Activated CD8-positive, alpha-beta memory T cell treated with anti-CD3 and anti-CD28 coated beads, Interleukin-2, amount 10 ng/mL, durations not matched to agents 7 days and 5 days (primary cell): ENCODE data around the gene ANKRD34A. TPM values are rescaled to one million over a fixed set of nuclear protein-coding genes. Genes with fewer than 3 reads are reported as not detected.

Experiments
- ATAC-seq: fragments of 150-1000 bp; cut with Tn5 transposase; one replicate; pipeline ENCODE4 v1.10.0; 2021; ENCODE audit warnings: moderate library complexity
- CTCF ChIA-PET: fragments of 350-600 bp; sonication (Branson Sonifier 250); formaldehyde crosslinking; loops from one replicate; lab custom pipeline; 2021; ENCODE audit warnings: antibody characterized with exemption; lab: Charles Lee
- DNase-seq: peaks from one replicate; pipeline ENCODE4 v3.0.0-alpha.2; 2020
- H3K27ac Mint-ChIP-seq: one replicate; pipeline ENCODE4 v1.8.0; 2021; ENCODE audit warnings: mild to moderate bottlenecking, mixed read lengths
- H3K27me3 Mint-ChIP-seq: one replicate; pipeline ENCODE4 v1.8.0; 2021; ENCODE audit warnings: mixed read lengths
- H3K36me3 Mint-ChIP-seq: one replicate; pipeline ENCODE4 v1.8.0; 2021; ENCODE audit warnings: mild to moderate bottlenecking, mixed read lengths
- H3K4me1 Mint-ChIP-seq: one replicate; pipeline ENCODE4 v1.8.0; 2021; ENCODE audit warnings: mixed read lengths
- H3K4me3 Mint-ChIP-seq: one replicate; pipeline ENCODE4 v1.8.0; 2021; ENCODE audit warnings: mild to moderate bottlenecking, moderate library complexity, mixed read lengths
- H3K9me3 Mint-ChIP-seq: one replicate; pipeline ENCODE4 v1.8.0; 2022; ENCODE audit warnings: low read depth, mixed read lengths
- total RNA-seq, 2 experiments: library from RNA; stranded (reverse); gene quantifications; one replicate each; pipeline ENCODE4 v1.2.3, GENCODE V29; 2021

ANKRD34A gene
- total RNA-seq, 2 experiments from 2014 or later: 3.8 to 4.6 TPM

GRCh38 chr1:145985502-145986439 is 21.4 kb upstream of the ANKRD34A start:
- no peaks in the 10 kb centered on the region for H3K27me3 Mint-ChIP-seq
- H3K9me3 Mint-ChIP-seq: no peaks in the 10 kb centered on the region
- no peak overlapping the region for H3K4me3 Mint-ChIP-seq
- H3K36me3 Mint-ChIP-seq: no peaks in the 10 kb centered on the region
- peaks cover 49% of the 10 kb centered on the region for H3K4me1 Mint-ChIP-seq
- ATAC-seq (no peak), DNase-seq (no peak)
- H3K27ac Mint-ChIP-seq: peak overlapping the region; percentile 34
- CTCF ChIA-PET: interaction anchor here (1.0 to 13.2 kb wide), 4 partner anchors 7 to 23 kb away, joined by 3 to 160 read pairs (median 4); no protein-coding TSS in a partner anchor

- no peaks in the 10 kb centered on the region for H3K36me3 Mint-ChIP-seq
- peaks cover 48% of the 10 kb centered on the region for H3K4me1 Mint-ChIP-seq
- H3K27ac Mint-ChIP-seq: peak overlapping the region; percentile 34
- no peaks in the 10 kb centered on the region for H3K9me3 Mint-ChIP-seq
- H3K27me3 Mint-ChIP-seq: no peaks in the 10 kb centered on the region
- H3K4me3 Mint-ChIP-seq: no peak overlapping the region
- CTCF ChIA-PET: interaction anchor here (0.8 to 13.2 kb wide), 7 partner anchors 6 to 48 kb away, joined by 3 to 160 read pairs (median 3); no protein-coding TSS in a partner anchor
- DNase-seq (no peak), ATAC-seq (no peak)
Measured at GRCh38 chr1:145985129-145985501, 20.7 kb upstream of the ANKRD34A start.

- no peaks in the 10 kb centered on the region for H3K27me3 Mint-ChIP-seq
- H3K4me1 Mint-ChIP-seq: peaks cover 48% of the 10 kb centered on the region
- CTCF ChIA-PET: interaction anchor here (0.7 to 2.0 kb wide), 10 partner anchors 9 to 93 kb away, joined by 3 to 5 read pairs (median 3); no protein-coding TSS in a partner anchor
- H3K27ac Mint-ChIP-seq: peak overlapping the region; percentile 34
- H3K36me3 Mint-ChIP-seq: no peaks in the 10 kb centered on the region
- H3K4me3 Mint-ChIP-seq: no peak overlapping the region
- ATAC-seq (no peak), DNase-seq (peak; percentile 60)
- no peaks in the 10 kb centered on the region for H3K9me3 Mint-ChIP-seq
Measured at GRCh38 chr1:145983960-145984830, 19.8 kb upstream of the ANKRD34A start.

- DNase-seq (no peak), ATAC-seq (no peak)
- H3K27ac Mint-ChIP-seq: no peak overlapping the region
- H3K4me1 Mint-ChIP-seq: peaks cover 43% of the 10 kb centered on the region
- CTCF ChIA-PET: interaction anchor here (1.6 to 8.0 kb wide), 2 partner anchors 9 to 13 kb away, joined by 5 to 160 read pairs; partner anchors contain the start of gene TXNIP
- no peaks in the 10 kb centered on the region for H3K36me3 Mint-ChIP-seq
- no peak overlapping the region for H3K4me3 Mint-ChIP-seq
- no peaks in the 10 kb centered on the region for H3K9me3 Mint-ChIP-seq
- H3K27me3 Mint-ChIP-seq: no peaks in the 10 kb centered on the region
Measured at GRCh38 chr1:145983206-145983675, 18.9 kb upstream of the ANKRD34A start.

- Mint-ChIP-seq H3K4me3 (no peak overlapping the region), H3K27ac (peak overlapping the region; percentile 38)
- CTCF ChIA-PET: interaction anchor here (6.4 to 8.5 kb wide), 5 partner anchors 10 to 136 kb away, joined by 48 to 253 read pairs (median 95); partner anchors contain the start of genes ANKRD34A, NUDT17, POLR3GL and TXNIP
Measured at GRCh38 chr1:145982010-145982723, 17.8 kb upstream of the ANKRD34A start.

GRCh38 chr1:145980457-145980994 is 16.2 kb upstream of the ANKRD34A start:
- Mint-ChIP-seq H3K4me1 (peaks cover 36% of the 10 kb centered on the region), H3K27me3 (no peaks in the 10 kb centered on the region), H3K4me3 (no peak overlapping the region), H3K27ac (no peak overlapping the region), H3K36me3 (peaks cover 3% of the 10 kb centered on the region), H3K9me3 (no peaks in the 10 kb centered on the region)
- CTCF ChIA-PET: interaction anchor here (1.4 to 8.5 kb wide), 10 partner anchors 11 to 134 kb away, joined by 4 to 253 read pairs (median 37); partner anchors contain the start of genes ANKRD34A, LIX1L, NUDT17 and PIAS3
- ATAC-seq: no peak
- DNase-seq: no peak

More at GRCh38 chr1:145982010-145982723, 17.8 kb upstream of the ANKRD34A start:
- H3K27me3 Mint-ChIP-seq: no peaks in the 10 kb centered on the region
- H3K36me3 Mint-ChIP-seq: peaks cover 3% of the 10 kb centered on the region
- peaks cover 43% of the 10 kb centered on the region for H3K4me1 Mint-ChIP-seq
- no peak for ATAC-seq
- no peak for DNase-seq
- no peaks in the 10 kb centered on the region for H3K9me3 Mint-ChIP-seq

GRCh38 chr1:145979746-145980456 is 15.5 kb upstream of the ANKRD34A start:
- CTCF ChIA-PET: interaction anchor here (1.0 to 8.5 kb wide), 15 partner anchors 12 to 134 kb away, joined by 3 to 253 read pairs (median 18); partner anchors contain the start of genes ANKRD34A, LIX1L, NUDT17 and PIAS3
- Mint-ChIP-seq H3K27me3 (no peaks in the 10 kb centered on the region), H3K36me3 (peaks cover 3% of the 10 kb centered on the region), H3K9me3 (no peaks in the 10 kb centered on the region), H3K4me1 (peaks cover 30% of the 10 kb centered on the region), H3K4me3 (no peak overlapping the region), H3K27ac (no peak overlapping the region)
- ATAC-seq: peak; percentile 7
- no peak for DNase-seq

- H3K4me3 Mint-ChIP-seq: no peak overlapping the region
- H3K9me3 Mint-ChIP-seq: no peaks in the 10 kb centered on the region
- no peak overlapping the region for H3K27ac Mint-ChIP-seq
- peaks cover 3% of the 10 kb centered on the region for H3K36me3 Mint-ChIP-seq
- CTCF ChIA-PET: interaction anchor here (0.5 to 8.5 kb wide), 19 partner anchors 13 to 133 kb away, joined by 3 to 253 read pairs (median 13); partner anchors contain the start of genes ANKRD34A, LIX1L, NUDT17 and PEX11B
- ATAC-seq (peak; percentile 93), DNase-seq (peak; percentile 96)
- no peaks in the 10 kb centered on the region for H3K27me3 Mint-ChIP-seq
- H3K4me1 Mint-ChIP-seq: peaks cover 25% of the 10 kb centered on the region
Measured at GRCh38 chr1:145978854-145979745, 14.7 kb upstream of the ANKRD34A start.

- H3K4me3 Mint-ChIP-seq: no peak overlapping the region
- peaks cover 3% of the 10 kb centered on the region for H3K36me3 Mint-ChIP-seq
- CTCF ChIA-PET: interaction anchor here (1.2 to 8.5 kb wide), 16 partner anchors 13 to 132 kb away, joined by 3 to 253 read pairs (median 16); partner anchors contain the start of genes ANKRD34A, LIX1L, NUDT17 and PEX11B
- H3K27ac Mint-ChIP-seq: no peak overlapping the region
- DNase-seq (no peak), ATAC-seq (no peak)
- H3K9me3 Mint-ChIP-seq: no peaks in the 10 kb centered on the region
- H3K4me1 Mint-ChIP-seq: peaks cover 22% of the 10 kb centered on the region
- H3K27me3 Mint-ChIP-seq: no peaks in the 10 kb centered on the region
Measured at GRCh38 chr1:145978471-145978853, 14.1 kb upstream of the ANKRD34A start.

- H3K4me1 Mint-ChIP-seq: peaks cover 15% of the 10 kb centered on the region
- no peak overlapping the region for H3K4me3 Mint-ChIP-seq
- no peak overlapping the region for H3K27ac Mint-ChIP-seq
- H3K36me3 Mint-ChIP-seq: peaks cover 3% of the 10 kb centered on the region
- H3K27me3 Mint-ChIP-seq: no peaks in the 10 kb centered on the region
- H3K9me3 Mint-ChIP-seq: no peaks in the 10 kb centered on the region
- ATAC-seq: peak; percentile 34
- peak; percentile 86 for DNase-seq
- CTCF ChIA-PET: interaction anchor here (0.6 to 8.5 kb wide), 26 partner anchors 12 to 136 kb away, joined by 3 to 253 read pairs (median 9); partner anchors contain the start of genes ANKRD34A, LIX1L, NUDT17 and PEX11B
Measured at GRCh38 chr1:145977486-145978470, 13.4 kb upstream of the ANKRD34A start.
